ENCODE measurements around the gene FEZF2. TPM values are rescaled to one million over a fixed set of nuclear protein-coding genes. Genes with fewer than 3 reads are reported as not detected.

The FEZF2 gene
- total and polyA plus RNA-seq, 8 donors, result not detected

- intact Hi-C loops (cut with DNase I), result no loop called here
- Histone ChIP-seq H3K4me3 (peak overlapping the region in 1 of 2 donors; percentile 4), H3K27me3 (peaks cover 100% of the 10 kb centered on the region in 2 donors), H3K27ac (no peak overlapping the region), H3K4me1 (peaks cover 0 to 19% of the 10 kb centered on the region in 2 donors), H3K9me3 (no peaks in the 10 kb centered on the region), H3K36me3 (no peaks in the 10 kb centered on the region)
- DNase-seq, result peak in 1 of 4 donors; percentile 62
- no peak for TF ChIP-seq CTCF (IDR thresholded peaks at IDR 0.05)
- ATAC-seq, result no peak
Measured at GRCh38 chr3:62374341-62375218, 1.2 kb upstream of the FEZF2 start.

- Histone ChIP-seq H3K27me3 (peaks cover 100% of the 10 kb centered on the region in 2 donors), H3K9me3 (no peaks in the 10 kb centered on the region), H3K4me1 (peaks cover 0 to 26% of the 10 kb centered on the region in 2 donors), H3K36me3 (no peaks in the 10 kb centered on the region), H3K4me3 (peak overlapping the region in 1 of 2 donors; percentile 4), H3K27ac (no peak overlapping the region)
- no peak for TF ChIP-seq CTCF (IDR thresholded peaks at IDR 0.05)
- ATAC-seq (no peak), DNase-seq (peak in 1 of 4 donors; percentile 72)
- intact Hi-C loops (cut with DNase I), result no loop called here
Measured at GRCh38 chr3:62373714-62374333, 474 bp upstream of the FEZF2 start.

- intact Hi-C loops (cut with DNase I), result no loop called here
- Histone ChIP-seq H3K4me3 (no peak overlapping the region), H3K27ac (no peak overlapping the region), H3K27me3 (peaks cover 100% of the 10 kb centered on the region in 2 donors), H3K36me3 (no peaks in the 10 kb centered on the region), H3K4me1 (peaks cover 0 to 31% of the 10 kb centered on the region in 2 donors), H3K9me3 (no peaks in the 10 kb centered on the region)
- ATAC-seq (no peak), DNase-seq (no peak)
- TF ChIP-seq CTCF (IDR thresholded peaks at IDR 0.05), result no peak
Measured at GRCh38 chr3:62372621-62373041, 719 bp downstream of the FEZF2 start.

GRCh38 chr3:62371720-62372591 lies 1.4 kb downstream of the FEZF2 start:
- intact Hi-C loops (cut with DNase I), result no loop called here
- Histone ChIP-seq H3K4me1 (peaks cover 0 to 31% of the 10 kb centered on the region in 2 donors), H3K4me3 (no peak overlapping the region), H3K27ac (no peak overlapping the region), H3K27me3 (peaks cover 100% of the 10 kb centered on the region in 2 donors), H3K9me3 (no peaks in the 10 kb centered on the region), H3K36me3 (no peaks in the 10 kb centered on the region)
- ATAC-seq (peak; percentile 23), DNase-seq (peak in 1 of 4 donors; percentile 76)
- no peak for TF ChIP-seq CTCF (IDR thresholded peaks at IDR 0.05)
